H9 (cell line): ENCODE results near the gene ZNF839. TPM values are rescaled to one million over a fixed set of nuclear protein-coding genes. Genes with fewer than 3 reads are reported as not detected.

Source experiments
- DNase-seq: peaks from one replicate; pipeline ENCODE4 v3.0.0-alpha.2; 2017
- H2AFZ ChIP-seq: one replicate; pipeline ENCODE4 v1.6.1; 2013; ENCODE audit warnings: mild to moderate bottlenecking, low read length, control low read depth, moderate library complexity
- H2AK5ac ChIP-seq: 2 replicates; pipeline ENCODE4 v1.6.1; 2013; ENCODE audit warnings: low read length, control low read depth, mixed read lengths; ENCODE audit not compliant: insufficient read length
- H2BK120ac ChIP-seq: one replicate; pipeline ENCODE4 v1.6.1; 2013; ENCODE audit warnings: low read depth, mild to moderate bottlenecking, low read length, control low read depth, inconsistent platforms; ENCODE audit not compliant: poor library complexity, severe bottlenecking
- H2BK12ac ChIP-seq: 2 replicates; pipeline ENCODE4 v1.6.1; 2013; ENCODE audit warnings: low read length, control low read depth, mixed read lengths, low read depth; ENCODE audit not compliant: insufficient read length
- H2BK15ac ChIP-seq: 2 replicates; pipeline ENCODE4 v1.6.1; 2013; ENCODE audit warnings: low read depth, low read length, control low read depth
- H2BK20ac ChIP-seq: one replicate; pipeline ENCODE4 v1.6.1; 2013; ENCODE audit warnings: low read depth, mild to moderate bottlenecking, low read length, control low read depth, inconsistent platforms; ENCODE audit not compliant: poor library complexity, severe bottlenecking
- H2BK5ac ChIP-seq: 2 replicates; pipeline ENCODE4 v1.6.1; 2013; ENCODE audit warnings: low read length, control low read depth, mixed read lengths; ENCODE audit not compliant: insufficient read length
- H3K14ac ChIP-seq: 2 replicates; pipeline ENCODE4 v1.6.1; 2013; ENCODE audit warnings: low read length, control low read depth; ENCODE audit not compliant: insufficient read depth
- H3K18ac ChIP-seq: 2 replicates; pipeline ENCODE4 v1.6.1; 2013; ENCODE audit warnings: low read depth, mild to moderate bottlenecking, mixed read lengths, low read length, control low read depth; ENCODE audit not compliant: insufficient read length
- H3K23ac ChIP-seq: 2 replicates; pipeline ENCODE4 v1.6.1; 2013; ENCODE audit warnings: low read length, control low read depth, mixed read lengths, low read depth; ENCODE audit not compliant: insufficient read length
- H3K23me2 ChIP-seq: 2 replicates; pipeline ENCODE4 v1.6.1; 2013; ENCODE audit warnings: low read depth, mild to moderate bottlenecking, mixed read lengths, low read length, control low read depth; ENCODE audit not compliant: insufficient read length, poor library complexity, severe bottlenecking
- H3K27ac ChIP-seq: 2 replicates; pipeline ENCODE4 v1.5.1; 2013; ENCODE audit warnings: low read length, control low read depth, mixed read lengths, low read depth; ENCODE audit not compliant: insufficient read length
- H3K27me3 ChIP-seq: 2 replicates; pipeline ENCODE4 v1.6.1; 2013; ENCODE audit warnings: low read length, control low read depth, inconsistent platforms; ENCODE audit not compliant: insufficient read depth
- H3K4ac ChIP-seq: 2 replicates; pipeline ENCODE4 v1.6.1; 2013; ENCODE audit warnings: low read depth, mild to moderate bottlenecking, control low read depth, inconsistent platforms, low read length, moderate library complexity
- H3K4me1 ChIP-seq: 2 replicates; pipeline ENCODE4 v1.6.1; 2013; ENCODE audit warnings: low read length, control low read depth, inconsistent platforms; ENCODE audit not compliant: insufficient read depth
- H3K4me2 ChIP-seq: 2 replicates; pipeline ENCODE4 v1.6.1; 2013; ENCODE audit warnings: low read length, control low read depth, mixed read lengths; ENCODE audit not compliant: insufficient read length, insufficient read depth
- H3K56ac ChIP-seq: 2 replicates; pipeline ENCODE4 v1.6.1; 2013; ENCODE audit warnings: low read depth, mild to moderate bottlenecking, mixed read lengths, low read length, control low read depth; ENCODE audit not compliant: insufficient read length
- H3K79me1 ChIP-seq: 2 replicates; pipeline ENCODE4 v1.6.1; 2013; ENCODE audit warnings: low read depth, mild to moderate bottlenecking, moderate library complexity, low read length, control low read depth, inconsistent platforms; ENCODE audit not compliant: insufficient read depth, poor library complexity, severe bottlenecking
- H3K79me2 ChIP-seq: 2 replicates; pipeline ENCODE4 v1.6.1; 2013; ENCODE audit warnings: low read length, control low read depth, inconsistent platforms; ENCODE audit not compliant: insufficient read depth
- H3K9ac ChIP-seq: 2 replicates; pipeline ENCODE4 v1.6.1; 2013; ENCODE audit warnings: low read length, control low read depth, mixed read lengths; ENCODE audit not compliant: insufficient read length; ENCODE audit errors: extremely low read depth
- H3K9me3 ChIP-seq: one replicate; pipeline ENCODE4 v1.6.1; 2013; ENCODE audit warnings: low read depth, low read length, inconsistent platforms; ENCODE audit not compliant: control insufficient read depth
- H3T11ph ChIP-seq: one replicate; pipeline ENCODE4 v1.6.1; 2013; ENCODE audit warnings: mild to moderate bottlenecking, low read length, control low read depth, inconsistent platforms
- H4K20me1 ChIP-seq: one replicate; pipeline ENCODE4 v1.6.1; 2013; ENCODE audit not compliant: control insufficient read depth, insufficient read length, insufficient read depth
- H4K5ac ChIP-seq: 2 replicates; pipeline ENCODE4 v1.6.1; 2013; ENCODE audit warnings: low read depth, mild to moderate bottlenecking, mixed read lengths, low read length, control low read depth; ENCODE audit not compliant: insufficient read length
- H4K8ac ChIP-seq: replicated peaks from 2 replicates; pipeline ENCODE4 v1.6.1; 2013; ENCODE audit warnings: low read length, control low read depth, mixed read lengths, low read depth; ENCODE audit not compliant: insufficient read length
- H4K91ac ChIP-seq: 2 replicates; pipeline ENCODE4 v1.6.1; 2013; ENCODE audit warnings: low read depth, mild to moderate bottlenecking, moderate library complexity, mixed read lengths, low read length, control low read depth; ENCODE audit not compliant: insufficient read length
- H3K27ac Mint-ChIP-seq, 3 experiments: 2 replicates in 2 of 3; 3 replicates in 1 of 3; pipeline ENCODE4 v1.8.0; 2020 to 2021; ENCODE audit warnings: mixed read lengths in 3 of 3, mild to moderate bottlenecking in 1 of 3, moderate library complexity in 1 of 3
- H3K27me3 Mint-ChIP-seq: 2 replicates; pipeline ENCODE4 v1.8.0; 2021; ENCODE audit warnings: low read depth, mild to moderate bottlenecking, moderate library complexity, mixed read lengths
- H3K36me3 Mint-ChIP-seq, 3 experiments: 2 replicates in 2 of 3; 3 replicates in 1 of 3; pipeline ENCODE4 v1.8.0; 2020 to 2021; ENCODE audit warnings: low read depth in 3 of 3, mixed read lengths in 3 of 3; ENCODE audit not compliant: insufficient read depth in 1 of 3
- H3K4me1 Mint-ChIP-seq, 2 experiments: 2 replicates each; pipeline ENCODE4 v1.8.0; 2020; ENCODE audit warnings: mixed read lengths in 2 of 2
- H3K4me3 Mint-ChIP-seq, 2 experiments: 2 replicates in 1 of 2; 3 replicates in 1 of 2; pipeline ENCODE4 v1.8.0; 2020 to 2021; ENCODE audit warnings: mild to moderate bottlenecking in 2 of 2, mixed read lengths in 2 of 2, moderate library complexity in 1 of 2
- H3K9me3 Mint-ChIP-seq, 2 experiments: 2 replicates in 1 of 2; 3 replicates in 1 of 2; pipeline ENCODE4 v1.8.0; 2020; ENCODE audit warnings: mild to moderate bottlenecking in 2 of 2, mixed read lengths in 2 of 2, moderate library complexity in 1 of 2
- WGBS: extraction: QIAGEN DNeasy Blood & Tissue Kit; methylation state at CpG from one replicate; pipeline ENCODE4 v1.1.7; 2013; ENCODE audit warnings: missing lambda C conversion rate, low lambda C conversion rate, mixed read lengths; ENCODE audit not compliant: insufficient read length; ENCODE audit errors: extremely low coverage; 5-methylcytosine and 5-hydroxymethylcytosine counted together
- total RNA-seq: library from RNA; stranded (reverse); gene quantifications from 2 replicates; pipeline ENCODE4 v1.2.1, GENCODE V29; 2021
- TF ChIP-seq, protein P1 (sequence below): fragments of 200-600 bp; sonication (generic); conservative IDR thresholded peaks from 3 replicates; pipeline ENCODE4 v1.8.0; 2021; ENCODE audit warnings: antibody characterized with exemption, mild to moderate bottlenecking

Gene ZNF839
- total RNA-seq, 1 experiment from 2014 or later, result 9.4 TPM

DNA sequence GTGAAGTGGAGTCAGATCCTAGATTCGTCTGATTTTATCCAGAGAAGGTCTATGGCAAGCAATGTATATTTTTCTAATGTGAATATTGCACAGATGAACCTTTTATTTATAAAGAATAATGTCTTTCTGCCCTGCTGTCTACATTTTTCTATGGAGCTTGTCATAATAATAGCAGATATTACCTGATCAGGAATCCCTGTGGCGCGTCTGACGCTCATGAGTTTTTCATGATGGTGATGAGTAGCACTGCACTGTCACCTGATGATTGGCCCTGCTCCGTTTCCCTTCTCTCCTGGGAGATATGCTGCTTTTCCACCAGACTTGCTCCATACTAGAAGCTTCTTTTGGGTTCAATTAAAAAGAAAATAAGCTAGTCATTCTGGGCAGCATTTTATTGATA, 22.7 kb downstream of the ZNF839 start:
- no peak for DNase-seq
- Histone ChIP-seq H4K91ac (no peak overlapping the region), H3K4ac (no peak overlapping the region), H2BK120ac (no peak overlapping the region), H2BK5ac (no peak overlapping the region), H3K9ac (no peak overlapping the region), H3K14ac (no peak overlapping the region), H3K27me3 (no peaks in the 10 kb centered on the region), H2BK15ac (no peak overlapping the region), H3K23ac (no peak overlapping the region), H2BK20ac (no peak overlapping the region), H4K8ac (no peak overlapping the region), H3T11ph (no peak overlapping the region), H4K5ac (no peak overlapping the region), H3K56ac (no peak overlapping the region), H3K79me2 (no peaks in the 10 kb centered on the region), H2AK5ac (no peak overlapping the region), H3K23me2 (no peaks in the 10 kb centered on the region), H2AFZ (no peak overlapping the region), H3K4me1 (no peaks in the 10 kb centered on the region), H4K20me1 (no peaks in the 10 kb centered on the region), H3K18ac (no peak overlapping the region), H3K79me1 (no peaks in the 10 kb centered on the region), H3K27ac (no peak overlapping the region), H3K4me2 (no peak overlapping the region), H2BK12ac (no peak overlapping the region), H3K9me3 (no peaks in the 10 kb centered on the region)
- Mint-ChIP-seq H3K36me3 (peaks cover 11 to 48% (median 41%) of the 10 kb centered on the region in 3 experiments; a peak in 6 of 7 replicates), H3K4me3 (no peak overlapping the region), H3K9me3 (no peaks in the 10 kb centered on the region), H3K4me1 (peaks cover 0 to 5% of the 10 kb centered on the region in 2 experiments; a peak in 1 of 4 replicates), H3K27ac (peak overlapping the region in 2 of 3 experiments; percentile 61 to 92; a peak in 3 of 7 replicates), H3K27me3 (no peaks in the 10 kb centered on the region)
- WGBS, result no CpG with 5 or more reads among the region's 5 CpGs
- TF ChIP-seq, protein P1, sequence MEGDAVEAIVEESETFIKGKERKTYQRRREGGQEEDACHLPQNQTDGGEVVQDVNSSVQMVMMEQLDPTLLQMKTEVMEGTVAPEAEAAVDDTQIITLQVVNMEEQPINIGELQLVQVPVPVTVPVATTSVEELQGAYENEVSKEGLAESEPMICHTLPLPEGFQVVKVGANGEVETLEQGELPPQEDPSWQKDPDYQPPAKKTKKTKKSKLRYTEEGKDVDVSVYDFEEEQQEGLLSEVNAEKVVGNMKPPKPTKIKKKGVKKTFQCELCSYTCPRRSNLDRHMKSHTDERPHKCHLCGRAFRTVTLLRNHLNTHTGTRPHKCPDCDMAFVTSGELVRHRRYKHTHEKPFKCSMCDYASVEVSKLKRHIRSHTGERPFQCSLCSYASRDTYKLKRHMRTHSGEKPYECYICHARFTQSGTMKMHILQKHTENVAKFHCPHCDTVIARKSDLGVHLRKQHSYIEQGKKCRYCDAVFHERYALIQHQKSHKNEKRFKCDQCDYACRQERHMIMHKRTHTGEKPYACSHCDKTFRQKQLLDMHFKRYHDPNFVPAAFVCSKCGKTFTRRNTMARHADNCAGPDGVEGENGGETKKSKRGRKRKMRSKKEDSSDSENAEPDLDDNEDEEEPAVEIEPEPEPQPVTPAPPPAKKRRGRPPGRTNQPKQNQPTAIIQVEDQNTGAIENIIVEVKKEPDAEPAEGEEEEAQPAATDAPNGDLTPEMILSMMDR, result no peak
